Peyer's patch (tissue), 4 donors: ENCODE data around the gene TAMM41.

Experiments used
- CTCF ChIP-seq, 6 experiments: fragments of 450-650 bp in 4 of 6; fragments of 200-600 bp in 2 of 6; sonication (generic) in 1 of 6; IDR thresholded peaks; one replicate each; pipeline ENCODE4 v1.5.1; 2017 to 2019; ENCODE audit warnings: antibody characterized with exemption in 6 of 6, mild to moderate bottlenecking in 3 of 6, moderate library complexity in 1 of 6
- POLR2A ChIP-seq, 2 donors: fragments of 450-650 bp; IDR thresholded peaks; one replicate each; pipeline ENCODE4 v1.5.1; 2017; ENCODE audit warnings: antibody characterized with exemption in 2 of 2, mild to moderate bottlenecking in 2 of 2, moderate library complexity in 2 of 2

- TF ChIP-seq CTCF (IDR thresholded peaks at IDR 0.05) = no peak
- TF ChIP-seq POLR2A (IDR thresholded peaks at IDR 0.05) = no peak
Measured at GRCh38 chr3:11757441-11757875, 89.2 kb downstream of the TAMM41 start.
